Erythroblast (primary cell): Measurements from ENCODE around the gene TP63.

Experiments used
- GATA1 ChIP-seq: IDR thresholded peaks from 2 replicates; pipeline ENCODE4 v1.6.1; 2011; ENCODE audit warnings: low read depth, mild to moderate bottlenecking, control low read depth, low read length, moderate library complexity
- POLR2A ChIP-seq: IDR thresholded peaks from 2 replicates; pipeline ENCODE4 v1.6.1; 2011; ENCODE audit warnings: mild to moderate bottlenecking, low read length

DNA sequence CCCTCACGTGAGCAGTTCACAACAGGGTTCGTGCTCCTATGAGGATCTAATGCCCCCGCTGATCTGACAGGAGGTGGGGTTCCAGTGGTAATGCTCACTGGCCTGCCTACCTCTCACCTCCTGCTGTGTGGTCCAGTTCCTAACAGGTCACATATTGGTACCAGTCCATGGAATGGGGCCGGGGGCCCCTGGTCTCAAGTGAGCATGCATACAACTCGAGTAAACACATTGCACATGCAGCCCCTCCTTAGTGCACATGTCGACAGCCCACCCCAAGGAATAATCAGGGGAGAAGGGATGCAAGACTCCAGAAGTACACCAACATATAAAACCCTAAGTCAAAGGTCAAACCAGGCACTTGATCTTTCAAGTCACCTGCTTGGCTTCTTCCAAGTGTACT is 127.0 kb downstream of the TP63 start:
- TF ChIP-seq POLR2A (no peak), GATA1 (no peak)
